Caco-2 (cell line): ENCODE data around the gene GRID1. TPM values are rescaled to one million over a fixed set of nuclear protein-coding genes. Genes with fewer than 3 reads are reported as not detected.

Experiments used
- BruUV-seq: library from RNA; stranded (reverse); fragments of 400-500 nt; replicated peaks from 2 replicates; lab custom pipeline; 2021; lab: Mats Ljungman, UMichigan
- CTCF ChIA-PET: fragments of 300-600 bp; sonication (Branson Sonifier 250); formaldehyde crosslinking; loops from one replicate; lab custom pipeline; 2022; ENCODE audit warnings: antibody characterized with exemption; lab: Charles Lee
- POLR2A ChIA-PET: fragments of 300-600 bp; sonication (Branson Sonifier 250); formaldehyde crosslinking; loops from one replicate; lab custom pipeline; 2022; ENCODE audit warnings: antibody characterized with exemption; lab: Charles Lee
- DNase-seq, 2 experiments: peaks; one replicate each; pipeline versions ENCODE4 v3.0.0 to v3.0.0-alpha.2; 2020 to 2022
- H3K27me3 ChIP-seq: replicated peaks from 2 replicates; pipeline ENCODE4 v1.6.0; 2011; ENCODE audit warnings: low read length; ENCODE audit not compliant: control insufficient read depth, insufficient read depth
- H3K36me3 ChIP-seq: 2 replicates; pipeline ENCODE4 v1.5.1; 2011; ENCODE audit warnings: low read length; ENCODE audit not compliant: control insufficient read depth, insufficient read depth
- H3K4me1 ChIP-seq: fragments of 250-450 bp; sonication (Bioruptor Pico); 2 replicates; pipeline ENCODE4 v1.5.1; 2020; ENCODE audit warnings: mild to moderate bottlenecking
- H3K4me3 ChIP-seq: 2 replicates; pipeline ENCODE4 v1.5.1; 2011; ENCODE audit warnings: low read depth, mild to moderate bottlenecking, control low read depth, low read length
- H3K9me3 ChIP-seq: fragments of 250-450 bp; sonication (Bioruptor Pico); 2 replicates; pipeline ENCODE4 v1.5.1; 2020; ENCODE audit warnings: mild to moderate bottlenecking, moderate library complexity
- H3K27ac Mint-ChIP-seq: one replicate; pipeline ENCODE4 v1.8.0; 2022; ENCODE audit warnings: mixed read lengths; ENCODE audit not compliant: unreplicated experiment
- H3K27me3 Mint-ChIP-seq: one replicate; pipeline ENCODE4 v1.8.0; 2022; ENCODE audit warnings: mixed read lengths; ENCODE audit not compliant: insufficient read depth, unreplicated experiment
- H3K36me3 Mint-ChIP-seq: one replicate; pipeline ENCODE4 v1.8.0; 2022; ENCODE audit warnings: mild to moderate bottlenecking, mixed read lengths; ENCODE audit not compliant: insufficient read depth, unreplicated experiment
- H3K4me1 Mint-ChIP-seq: one replicate; pipeline ENCODE4 v1.8.0; 2022; ENCODE audit warnings: low read depth, mixed read lengths; ENCODE audit not compliant: unreplicated experiment
- H3K4me3 Mint-ChIP-seq: one replicate; pipeline ENCODE4 v1.8.0; 2022; ENCODE audit warnings: mild to moderate bottlenecking, moderate library complexity, mixed read lengths; ENCODE audit not compliant: unreplicated experiment
- H3K9me3 Mint-ChIP-seq: one replicate; pipeline ENCODE4 v1.8.0; 2022; ENCODE audit warnings: mixed read lengths; ENCODE audit not compliant: unreplicated experiment
- intact Hi-C: fragments of 100-400 bp; cut with micrococcal nuclease; formaldehyde crosslinking; loops from one replicate; pipeline ENCODE4 v1.10.0; 2022; ENCODE audit not compliant: unreplicated experiment
- total RNA-seq: library from RNA; stranded (reverse); gene quantifications from 2 replicates; pipeline ENCODE4 v1.2.3, GENCODE V29; 2022
- TF ChIP-seq, protein P1 (sequence below), 2 experiments: fragments of 200-600 bp in 1 of 2; IDR thresholded peaks; 1 replicate in 1 of 2; 2 replicates in 1 of 2; pipeline versions ENCODE4 v1.5.1 to v1.8.0; 2011 to 2022; ENCODE audit warnings: antibody characterized with exemption in 1 of 2, control low read depth in 1 of 2, inconsistent platforms in 1 of 2, low read depth in 1 of 2, low read length in 1 of 2, mild to moderate bottlenecking in 1 of 2, moderate library complexity in 1 of 2; ENCODE audit not compliant: insufficient read depth in 1 of 2, severe bottlenecking in 1 of 2, unreplicated experiment in 1 of 2

The GRID1 gene
- total RNA-seq, 1 experiment from 2014 or later: 8.0 TPM

DNA sequence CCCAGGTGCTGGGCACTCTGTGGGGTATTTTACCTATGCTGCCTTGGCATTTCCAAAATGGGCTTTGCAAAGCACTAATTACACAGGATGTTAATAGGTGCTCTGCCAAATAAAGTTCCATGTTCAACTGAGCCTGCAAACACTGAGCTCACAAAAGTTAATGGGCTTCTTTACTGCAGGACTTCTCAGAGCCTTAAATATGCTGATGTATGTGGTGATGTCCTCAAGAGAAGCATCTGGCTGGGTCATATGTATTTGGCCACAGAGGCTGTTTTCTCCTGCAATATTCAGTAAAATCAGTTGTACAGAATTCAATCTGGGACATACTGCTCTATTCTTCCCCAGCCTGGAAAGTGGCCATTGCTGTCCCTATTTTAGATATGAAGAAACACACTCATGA lies 31.3 kb downstream of the GRID1 start:
- Mint-ChIP-seq H3K4me1 (peaks cover 1% of the 10 kb centered on the region), H3K36me3 (no peaks in the 10 kb centered on the region), H3K27ac (no peak overlapping the region), H3K4me3 (no peak overlapping the region), H3K9me3 (no peaks in the 10 kb centered on the region), H3K27me3 (peaks cover 7% of the 10 kb centered on the region)
- ChIA-PET POLR2A (no interaction called here), CTCF (no interaction called here)
- no peaks in the 10 kb centered on the region for H3K27me3 ChIP-seq
- H3K4me3 ChIP-seq: no peak overlapping the region
- TF ChIP-seq, protein P1, sequence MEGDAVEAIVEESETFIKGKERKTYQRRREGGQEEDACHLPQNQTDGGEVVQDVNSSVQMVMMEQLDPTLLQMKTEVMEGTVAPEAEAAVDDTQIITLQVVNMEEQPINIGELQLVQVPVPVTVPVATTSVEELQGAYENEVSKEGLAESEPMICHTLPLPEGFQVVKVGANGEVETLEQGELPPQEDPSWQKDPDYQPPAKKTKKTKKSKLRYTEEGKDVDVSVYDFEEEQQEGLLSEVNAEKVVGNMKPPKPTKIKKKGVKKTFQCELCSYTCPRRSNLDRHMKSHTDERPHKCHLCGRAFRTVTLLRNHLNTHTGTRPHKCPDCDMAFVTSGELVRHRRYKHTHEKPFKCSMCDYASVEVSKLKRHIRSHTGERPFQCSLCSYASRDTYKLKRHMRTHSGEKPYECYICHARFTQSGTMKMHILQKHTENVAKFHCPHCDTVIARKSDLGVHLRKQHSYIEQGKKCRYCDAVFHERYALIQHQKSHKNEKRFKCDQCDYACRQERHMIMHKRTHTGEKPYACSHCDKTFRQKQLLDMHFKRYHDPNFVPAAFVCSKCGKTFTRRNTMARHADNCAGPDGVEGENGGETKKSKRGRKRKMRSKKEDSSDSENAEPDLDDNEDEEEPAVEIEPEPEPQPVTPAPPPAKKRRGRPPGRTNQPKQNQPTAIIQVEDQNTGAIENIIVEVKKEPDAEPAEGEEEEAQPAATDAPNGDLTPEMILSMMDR (IDR thresholded peaks at IDR 0.05; ENCODE audit: insufficient read depth in 1 of 2, low read depth in 1 of 2, low read length in 1 of 2, severe bottlenecking in 1 of 2, unreplicated experiment in 1 of 2): no peak
- no TSS peak for BruUV-seq
- no peak for DNase-seq
- H3K9me3 ChIP-seq: peaks cover 5% of the 10 kb centered on the region; the same call in 1 of the 2 replicates
- intact Hi-C loops: no loop called here
- H3K36me3 ChIP-seq: no peaks in the 10 kb centered on the region
- H3K4me1 ChIP-seq: no peaks in the 10 kb centered on the region

DNA sequence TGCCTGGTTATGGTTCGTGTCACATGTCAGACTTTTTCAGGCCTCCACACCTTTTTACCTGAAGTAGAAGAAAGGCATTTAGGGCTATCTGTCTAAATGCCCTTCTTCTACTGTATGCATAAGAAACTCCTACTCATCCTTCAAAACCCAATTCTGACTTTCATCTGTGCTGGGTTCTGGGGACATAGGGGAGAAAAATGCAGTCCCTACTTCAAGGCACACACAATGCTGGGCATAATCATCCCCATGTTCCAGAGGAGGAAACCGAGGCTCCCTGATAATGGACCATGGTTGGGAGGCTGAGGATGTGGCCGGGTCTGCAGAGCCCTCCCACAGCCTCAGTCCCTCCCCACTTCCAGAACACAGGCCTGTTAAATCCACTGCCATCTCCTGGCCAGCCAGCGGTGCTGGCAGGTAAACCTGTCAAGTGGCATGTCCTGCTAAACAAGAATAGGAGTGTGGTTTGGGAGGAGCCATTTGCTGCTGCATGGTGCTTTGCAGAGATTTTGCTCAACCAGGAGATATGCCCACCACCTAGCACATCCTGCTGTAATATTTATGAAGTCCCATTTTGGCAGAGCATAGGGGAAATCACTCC lies 32.0 kb downstream of the GRID1 start:
- Histone ChIP-seq H3K4me3 (no peak overlapping the region), H3K9me3 (peaks cover 5% of the 10 kb centered on the region; the same call in 1 of the 2 replicates), H3K36me3 (no peaks in the 10 kb centered on the region), H3K4me1 (no peaks in the 10 kb centered on the region), H3K27me3 (no peaks in the 10 kb centered on the region)
- intact Hi-C loops: loop anchor here (5.0 kb wide), 1 partner anchor 72 kb away; no protein-coding TSS in a partner anchor
- H3K27me3 Mint-ChIP-seq: peaks cover 7% of the 10 kb centered on the region
- ChIA-PET POLR2A (no interaction called here), CTCF (no interaction called here)
- TF ChIP-seq, protein P1 (IDR thresholded peaks at IDR 0.05; ENCODE audit: insufficient read depth in 1 of 2, low read depth in 1 of 2, low read length in 1 of 2, severe bottlenecking in 1 of 2, unreplicated experiment in 1 of 2): peak in 1 of 2 experiments; percentile 36
- H3K27ac Mint-ChIP-seq: no peak overlapping the region
- H3K36me3 Mint-ChIP-seq: no peaks in the 10 kb centered on the region
- BruUV-seq: no TSS peak
- H3K9me3 Mint-ChIP-seq: no peaks in the 10 kb centered on the region
- peak; percentile 38 to 47 for DNase-seq
- H3K4me1 Mint-ChIP-seq: no peaks in the 10 kb centered on the region
- no peak overlapping the region for H3K4me3 Mint-ChIP-seq

DNA sequence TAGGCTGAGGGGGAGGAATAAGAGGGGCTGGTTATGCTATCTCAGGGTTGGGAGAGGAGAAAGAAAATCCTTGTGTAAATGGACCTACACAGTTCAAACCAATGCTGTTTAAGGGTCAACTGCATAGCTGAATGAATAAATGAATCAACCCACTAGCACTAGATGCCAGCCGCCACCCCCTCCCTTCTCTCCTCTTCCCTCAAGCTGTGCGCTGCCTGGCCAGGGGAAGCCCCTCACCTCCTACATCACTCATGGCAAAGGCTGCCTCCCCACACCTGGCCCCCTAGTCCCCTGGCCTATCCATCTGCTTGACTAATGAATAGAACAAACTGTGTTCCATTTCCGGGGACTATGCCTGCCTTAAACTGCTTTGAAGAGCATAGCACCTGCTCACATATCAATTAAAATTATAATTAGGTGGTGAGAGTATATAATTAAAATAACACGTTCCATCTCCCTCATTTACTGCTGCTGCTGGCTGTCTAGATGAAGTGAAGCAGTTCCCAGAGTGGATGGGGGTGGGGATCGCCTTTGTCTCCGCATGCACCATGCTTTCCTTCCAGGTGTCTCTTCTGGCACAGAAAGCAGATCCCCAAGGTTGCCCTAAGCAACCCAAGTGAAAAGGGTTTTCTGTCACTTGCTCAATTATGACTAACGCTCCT lies 32.6 kb downstream of the GRID1 start:
- peaks cover 7% of the 10 kb centered on the region for H3K27me3 Mint-ChIP-seq
- Histone ChIP-seq H3K9me3 (peaks cover 5% of the 10 kb centered on the region; the same call in 1 of the 2 replicates), H3K27me3 (no peaks in the 10 kb centered on the region), H3K4me1 (no peaks in the 10 kb centered on the region), H3K36me3 (no peaks in the 10 kb centered on the region), H3K4me3 (no peak overlapping the region)
- intact Hi-C loops: loop anchor here (5.0 kb wide), 1 partner anchor 72 kb away; no protein-coding TSS in a partner anchor
- CTCF ChIA-PET: no interaction called here
- H3K36me3 Mint-ChIP-seq: no peaks in the 10 kb centered on the region
- no peaks in the 10 kb centered on the region for H3K4me1 Mint-ChIP-seq
- no peaks in the 10 kb centered on the region for H3K9me3 Mint-ChIP-seq
- no TSS peak for BruUV-seq
- no peak overlapping the region for H3K4me3 Mint-ChIP-seq
- no peak overlapping the region for H3K27ac Mint-ChIP-seq
- peak in 1 of 2 experiments; percentile 12 for DNase-seq
- TF ChIP-seq, protein P1 (IDR thresholded peaks at IDR 0.05; ENCODE audit: insufficient read depth in 1 of 2, low read depth in 1 of 2, low read length in 1 of 2, severe bottlenecking in 1 of 2, unreplicated experiment in 1 of 2): no peak
- POLR2A ChIA-PET: no interaction called here
